Measurements from ENCODE around the gene ALDH7A1. TPM values are rescaled to one million over a fixed set of nuclear protein-coding genes. Genes with fewer than 3 reads are reported as not detected.
A peak's percentile ranks its signal among the peaks of the same experiment; 100 is the strongest.

The ALDH7A1 gene
- total RNA-seq, 2 experiments from 2014 or later, result 0.91 to 1.0 TPM

DNA sequence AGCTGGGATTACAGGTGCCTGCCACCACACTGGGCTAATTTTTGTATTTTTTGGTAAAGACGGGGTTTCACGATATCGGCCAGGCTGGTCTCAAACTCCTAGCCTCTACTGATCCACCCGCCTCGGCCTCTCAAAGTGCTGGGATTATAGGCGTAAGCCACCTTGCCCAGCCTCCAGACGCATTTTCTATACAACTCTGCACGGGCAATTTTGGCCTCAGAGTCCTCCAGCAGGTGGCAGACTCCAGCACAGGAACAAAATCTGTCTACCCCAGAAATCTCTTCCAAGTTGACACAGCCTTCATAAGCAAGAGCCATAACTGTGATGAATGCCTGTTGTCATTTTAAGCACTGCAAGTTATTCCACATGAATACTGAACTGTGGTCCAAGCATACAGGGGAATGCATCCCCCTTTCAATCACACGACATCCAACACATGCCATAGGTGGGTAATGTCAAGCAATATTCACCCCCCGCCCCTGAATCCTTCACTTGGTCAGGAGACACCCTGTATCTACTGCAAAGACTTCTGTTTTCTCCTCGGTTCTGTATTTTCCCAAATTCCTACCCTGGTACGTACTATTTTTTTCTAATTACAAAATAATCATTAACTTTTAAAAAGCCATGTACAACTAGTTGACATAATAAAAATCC, 50.8 kb downstream of the ALDH7A1 start:
- CTCF ChIA-PET, result interaction anchor here (1.1 to 3.5 kb wide), 8 partner anchors 11 to 206 kb away, joined by 3 to 14 read pairs (median 5); no protein-coding TSS in a partner anchor
- no peaks in the 10 kb centered on the region for H3K27me3 Mint-ChIP-seq (ENCODE audit: low read depth)
- DNase-seq (peak; percentile 50), ATAC-seq (peak; percentile 57)
- POLR2A ChIA-PET, result no interaction called here
- H3K4me1 Mint-ChIP-seq (ENCODE audit: low read depth), result no peaks in the 10 kb centered on the region
- no peak overlapping the region for H3K27ac Mint-ChIP-seq
- no peaks in the 10 kb centered on the region for H3K36me3 Mint-ChIP-seq (ENCODE audit: low read depth)
- H3K9me3 Mint-ChIP-seq (ENCODE audit: insufficient read depth), result no peaks in the 10 kb centered on the region
- no peak overlapping the region for H3K4me3 Mint-ChIP-seq

- ChIA-PET CTCF (interaction anchor here (0.6 to 3.5 kb wide), 10 partner anchors 11 to 205 kb away, joined by 3 to 14 read pairs (median 4); no protein-coding TSS in a partner anchor), POLR2A (interaction anchor here (0.8 kb wide), 1 partner anchor 44 kb away, joined by 3 read pairs; no protein-coding TSS in a partner anchor)
- H3K27me3 Mint-ChIP-seq (ENCODE audit: low read depth), result no peaks in the 10 kb centered on the region
- no peak for ATAC-seq
- H3K4me3 Mint-ChIP-seq, result no peak overlapping the region
- no peak overlapping the region for H3K27ac Mint-ChIP-seq
- no peaks in the 10 kb centered on the region for H3K36me3 Mint-ChIP-seq (ENCODE audit: low read depth)
- H3K4me1 Mint-ChIP-seq (ENCODE audit: low read depth), result no peaks in the 10 kb centered on the region
- DNase-seq, result no peak
- H3K9me3 Mint-ChIP-seq (ENCODE audit: insufficient read depth), result no peaks in the 10 kb centered on the region
Observed at GRCh38 chr5:126543660-126544059, 51.4 kb downstream of the ALDH7A1 start.

- DNase-seq (no peak), ATAC-seq (no peak)
- H3K4me1 Mint-ChIP-seq (ENCODE audit: low read depth), result no peaks in the 10 kb centered on the region
- H3K9me3 Mint-ChIP-seq (ENCODE audit: insufficient read depth), result no peaks in the 10 kb centered on the region
- H3K27me3 Mint-ChIP-seq (ENCODE audit: low read depth), result no peaks in the 10 kb centered on the region
- H3K27ac Mint-ChIP-seq, result no peak overlapping the region
- no peaks in the 10 kb centered on the region for H3K36me3 Mint-ChIP-seq (ENCODE audit: low read depth)
- ChIA-PET CTCF (interaction anchor here (1.0 to 3.5 kb wide), 9 partner anchors 10 to 204 kb away, joined by 3 to 14 read pairs (median 5); no protein-coding TSS in a partner anchor), POLR2A (interaction anchor here (0.8 kb wide), 1 partner anchor 44 kb away, joined by 3 read pairs; no protein-coding TSS in a partner anchor)
- H3K4me3 Mint-ChIP-seq, result no peak overlapping the region
Observed at GRCh38 chr5:126543009-126543408, 52.0 kb downstream of the ALDH7A1 start.

DNA sequence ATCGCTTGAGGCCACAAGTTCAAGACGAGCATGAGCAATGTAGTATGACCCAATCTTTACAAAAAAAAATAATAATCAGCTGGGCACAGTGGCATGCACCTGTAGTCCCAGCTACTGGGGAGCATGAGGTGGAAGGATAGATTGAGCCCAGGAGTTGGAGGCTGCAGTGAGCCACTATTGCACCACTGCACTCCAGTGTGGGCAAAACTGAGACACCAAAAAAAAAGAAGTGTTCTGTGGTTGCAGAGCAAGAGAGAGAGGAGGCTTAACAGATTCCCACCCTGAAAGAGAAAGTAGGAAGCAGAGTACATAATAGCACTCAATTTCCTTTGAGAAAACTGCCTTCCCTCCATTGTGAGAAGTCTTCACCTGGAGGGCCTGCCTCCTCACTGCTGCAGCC, 52.6 kb downstream of the ALDH7A1 start:
- Mint-ChIP-seq H3K27ac (no peak overlapping the region), H3K9me3 (ENCODE audit: insufficient read depth) (no peaks in the 10 kb centered on the region), H3K36me3 (ENCODE audit: low read depth) (no peaks in the 10 kb centered on the region), H3K27me3 (ENCODE audit: low read depth) (no peaks in the 10 kb centered on the region), H3K4me3 (no peak overlapping the region), H3K4me1 (ENCODE audit: low read depth) (no peaks in the 10 kb centered on the region)
- POLR2A ChIA-PET, result no interaction called here
- ATAC-seq (no peak), DNase-seq (no peak)
- CTCF ChIA-PET, result interaction anchor here (0.6 to 3.5 kb wide), 3 partner anchors 81 to 204 kb away, joined by 3 to 14 read pairs (median 12); no protein-coding TSS in a partner anchor

DNA sequence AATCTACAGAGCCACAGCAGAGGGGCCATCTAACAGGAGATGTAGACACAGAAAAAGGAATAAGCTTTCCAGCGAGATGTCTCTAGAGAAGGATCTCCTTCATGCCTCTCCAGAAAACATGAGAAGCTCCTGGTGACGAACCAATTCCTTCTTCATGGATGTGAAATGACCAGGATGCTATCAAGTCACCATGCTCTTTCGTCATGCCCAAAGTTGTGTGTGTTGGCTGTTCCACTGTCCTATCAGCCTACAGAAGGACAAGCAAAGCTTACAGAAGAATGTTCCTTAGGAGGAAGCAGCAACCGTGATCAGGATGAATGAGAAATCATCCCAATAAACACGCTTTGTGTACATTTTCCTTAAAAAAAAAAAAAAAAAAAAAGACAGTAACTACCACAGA, 54.4 kb downstream of the ALDH7A1 start:
- ATAC-seq, result no peak
- CTCF ChIA-PET, result interaction anchor here (1.7 to 3.7 kb wide), 7 partner anchors 41 to 201 kb away, joined by 6 to 36 read pairs (median 14); partner anchors contain the start of gene PHAX
- DNase-seq, result no peak
- H3K27me3 Mint-ChIP-seq (ENCODE audit: low read depth), result no peaks in the 10 kb centered on the region
- no peaks in the 10 kb centered on the region for H3K4me1 Mint-ChIP-seq (ENCODE audit: low read depth)
- H3K9me3 Mint-ChIP-seq (ENCODE audit: insufficient read depth), result no peaks in the 10 kb centered on the region
- no peak overlapping the region for H3K4me3 Mint-ChIP-seq
- H3K36me3 Mint-ChIP-seq (ENCODE audit: low read depth), result no peaks in the 10 kb centered on the region
- H3K27ac Mint-ChIP-seq, result no peak overlapping the region
- POLR2A ChIA-PET, result interaction anchor here (0.7 kb wide), 1 partner anchor 262 kb away, joined by 3 read pairs; no protein-coding TSS in a partner anchor

GRCh38 chr5:126538579-126538978, 56.4 kb downstream of the ALDH7A1 start:
- ATAC-seq (no peak), DNase-seq (no peak)
- no peak overlapping the region for H3K27ac Mint-ChIP-seq
- CTCF ChIA-PET, result interaction anchor here (0.7 to 3.7 kb wide), 12 partner anchors 12 to 1247 kb away, joined by 3 to 36 read pairs (median 6); no protein-coding TSS in a partner anchor
- no peaks in the 10 kb centered on the region for H3K4me1 Mint-ChIP-seq (ENCODE audit: low read depth)
- no peaks in the 10 kb centered on the region for H3K9me3 Mint-ChIP-seq (ENCODE audit: insufficient read depth)
- POLR2A ChIA-PET, result no interaction called here
- no peak overlapping the region for H3K4me3 Mint-ChIP-seq
- H3K27me3 Mint-ChIP-seq (ENCODE audit: low read depth), result no peaks in the 10 kb centered on the region
- no peaks in the 10 kb centered on the region for H3K36me3 Mint-ChIP-seq (ENCODE audit: low read depth)

- DNase-seq (no peak), ATAC-seq (no peak)
- Mint-ChIP-seq H3K4me1 (ENCODE audit: low read depth) (no peaks in the 10 kb centered on the region), H3K9me3 (ENCODE audit: insufficient read depth) (no peaks in the 10 kb centered on the region), H3K4me3 (no peak overlapping the region), H3K36me3 (ENCODE audit: low read depth) (no peaks in the 10 kb centered on the region), H3K27me3 (ENCODE audit: low read depth) (no peaks in the 10 kb centered on the region), H3K27ac (no peak overlapping the region)
- CTCF ChIA-PET, result interaction anchor here (1.5 kb wide), 1 partner anchor 183 kb away, joined by 5 read pairs; no protein-coding TSS in a partner anchor
- POLR2A ChIA-PET, result no interaction called here
Observed at GRCh38 chr5:126536874-126537273, 58.1 kb downstream of the ALDH7A1 start.

DNA sequence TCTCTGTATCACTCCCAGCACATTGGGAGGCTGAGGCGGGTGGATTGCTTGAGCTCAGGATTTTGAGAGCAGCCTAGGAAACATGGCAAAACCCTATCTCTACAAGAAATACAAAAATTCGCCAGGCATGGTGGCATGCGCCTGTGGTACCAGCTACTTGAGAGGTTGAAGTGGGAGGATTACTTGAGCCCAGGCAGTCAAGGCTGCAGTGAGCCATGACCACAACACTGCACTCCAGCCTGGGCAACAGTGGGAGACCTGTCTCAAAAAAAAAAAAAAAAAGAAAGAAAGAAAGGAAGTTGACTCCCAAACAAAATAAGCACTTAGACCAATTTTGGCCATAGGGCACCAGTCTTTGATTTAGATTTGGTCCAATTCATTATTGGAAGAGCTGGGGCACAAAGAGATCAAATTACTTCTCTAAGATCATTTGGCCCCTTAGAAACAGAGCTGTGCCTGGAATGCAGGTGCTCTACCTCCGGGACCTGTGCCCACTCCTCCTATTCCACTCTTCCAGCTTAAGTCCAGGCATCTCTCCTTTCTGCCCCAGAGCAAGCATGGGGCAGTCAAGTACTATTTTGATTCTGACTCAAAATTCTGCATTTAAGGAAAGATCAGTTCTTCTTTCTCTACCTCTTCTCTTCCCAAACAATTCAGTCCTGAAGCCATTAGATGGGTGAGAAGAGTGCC, 59.0 kb downstream of the ALDH7A1 start:
- ATAC-seq (no peak), DNase-seq (no peak)
- no peaks in the 10 kb centered on the region for H3K27me3 Mint-ChIP-seq (ENCODE audit: low read depth)
- ChIA-PET POLR2A (no interaction called here), CTCF (interaction anchor here (1.5 to 1.9 kb wide), 3 partner anchors 36 to 185 kb away, joined by 4 to 14 read pairs (median 5); no protein-coding TSS in a partner anchor)
- H3K9me3 Mint-ChIP-seq (ENCODE audit: insufficient read depth), result no peaks in the 10 kb centered on the region
- H3K4me1 Mint-ChIP-seq (ENCODE audit: low read depth), result no peaks in the 10 kb centered on the region
- H3K27ac Mint-ChIP-seq, result no peak overlapping the region
- no peak overlapping the region for H3K4me3 Mint-ChIP-seq
- no peaks in the 10 kb centered on the region for H3K36me3 Mint-ChIP-seq (ENCODE audit: low read depth)

GRCh38 chr5:126534553-126534952, 60.5 kb downstream of the ALDH7A1 start:
- ATAC-seq (no peak), DNase-seq (no peak)
- ChIA-PET CTCF (interaction anchor here (1.0 to 2.7 kb wide), 5 partner anchors 9 to 195 kb away, joined by 3 to 14 read pairs (median 4); no protein-coding TSS in a partner anchor), POLR2A (no interaction called here)
- Mint-ChIP-seq H3K9me3 (ENCODE audit: insufficient read depth) (no peaks in the 10 kb centered on the region), H3K4me3 (no peak overlapping the region), H3K4me1 (ENCODE audit: low read depth) (no peaks in the 10 kb centered on the region), H3K36me3 (ENCODE audit: low read depth) (no peaks in the 10 kb centered on the region), H3K27ac (no peak overlapping the region), H3K27me3 (ENCODE audit: low read depth) (no peaks in the 10 kb centered on the region)

GRCh38 chr5:126531543-126532120, 63.4 kb downstream of the ALDH7A1 start:
- ChIA-PET POLR2A (interaction anchor here (0.6 kb wide), 1 partner anchor 19 kb away, joined by 3 read pairs; no protein-coding TSS in a partner anchor), CTCF (interaction anchor here (2.7 to 3.0 kb wide), 2 partner anchors 12 to 32 kb away, joined by 11 to 18 read pairs; no protein-coding TSS in a partner anchor)
- DNase-seq (no peak), ATAC-seq (no peak)
- Mint-ChIP-seq H3K27me3 (ENCODE audit: low read depth) (peaks cover under 1% of the 10 kb centered on the region), H3K4me3 (no peak overlapping the region), H3K4me1 (ENCODE audit: low read depth) (no peaks in the 10 kb centered on the region), H3K9me3 (ENCODE audit: insufficient read depth) (no peaks in the 10 kb centered on the region), H3K36me3 (ENCODE audit: low read depth) (no peaks in the 10 kb centered on the region), H3K27ac (no peak overlapping the region)

DNA sequence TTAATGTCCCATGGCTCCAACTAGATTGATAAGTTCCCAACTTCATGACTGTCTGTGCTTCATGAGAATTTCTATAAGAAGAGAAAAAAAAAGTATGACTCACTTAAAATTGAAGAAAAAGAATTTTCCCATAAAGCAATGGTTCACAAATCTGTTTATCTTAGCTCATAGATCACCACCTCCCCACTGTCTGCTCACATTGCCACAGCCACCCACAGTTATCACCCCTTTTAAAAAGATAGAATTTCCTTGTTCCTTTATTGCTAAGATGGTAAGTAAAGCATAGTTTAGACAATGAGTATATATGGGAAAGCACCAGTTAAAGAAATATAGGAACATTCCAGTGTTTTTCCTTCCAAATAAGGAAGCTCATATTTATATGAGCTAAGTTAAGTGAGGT, 67.1 kb downstream of the ALDH7A1 start:
- no peaks in the 10 kb centered on the region for H3K9me3 Mint-ChIP-seq (ENCODE audit: insufficient read depth)
- peaks cover 5% of the 10 kb centered on the region for H3K27me3 Mint-ChIP-seq (ENCODE audit: low read depth)
- no peaks in the 10 kb centered on the region for H3K36me3 Mint-ChIP-seq (ENCODE audit: low read depth)
- H3K4me3 Mint-ChIP-seq, result no peak overlapping the region
- ChIA-PET CTCF (no interaction called here), POLR2A (no interaction called here)
- DNase-seq (no peak), ATAC-seq (no peak)
- no peak overlapping the region for H3K27ac Mint-ChIP-seq
- no peaks in the 10 kb centered on the region for H3K4me1 Mint-ChIP-seq (ENCODE audit: low read depth)

All from activated CD8-positive, alpha-beta T cell treated with anti-CD3 and anti-CD28 coated beads, Interleukin-2, amount 10 ng/mL, durations not matched to agents 7 days and 5 days (primary cell).